ENCODE measurements around the gene GNA12. TPM values are rescaled to one million over a fixed set of nuclear protein-coding genes. Genes with fewer than 3 reads are reported as not detected.

GNA12 gene
- total and polyA plus RNA-seq, 9 of the 15 experiments (the other 6 are each of a cell fraction or from before 2014, with no cell fraction given): 0.65 to 32.7 (median 9.6) TPM

DNA sequence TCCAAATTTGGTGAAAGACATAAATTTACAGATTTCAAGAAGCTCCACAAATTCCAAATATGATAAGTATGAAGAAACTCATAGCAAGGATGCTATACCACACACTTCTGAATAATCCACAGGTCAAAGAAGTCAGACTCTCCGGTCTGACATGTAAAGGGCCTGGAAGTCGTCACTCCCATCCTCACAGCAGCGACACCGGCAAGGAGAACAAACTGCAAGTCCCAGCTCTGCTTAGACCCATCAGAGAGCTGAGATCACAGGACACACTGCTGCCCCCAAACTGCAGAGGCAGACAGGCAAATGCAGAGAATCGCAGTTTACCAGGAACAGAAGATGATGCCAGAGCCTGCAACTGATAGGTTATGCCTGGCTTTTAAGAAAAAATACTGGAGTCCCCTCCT is 94.1 kb downstream of the GNA12 start:
- H3K4me1 ChIP-seq (replicated peaks in 1 of 2; ENCODE audit: control insufficient read depth in 2 of 2, insufficient read depth in 2 of 2, low read length in 2 of 2): peaks cover 0 to 3% of the 10 kb centered on the region in 2 experiments; a peak in 2 of 5 replicates
- H3K36me3 ChIP-seq (ENCODE audit: control insufficient read depth, insufficient read depth, low read length): no peaks in the 10 kb centered on the region
- no peak for FAIRE-seq
- in situ Hi-C loops (cut with MboI): no loop called here
- no peak overlapping the region for H3K4me3 ChIP-seq
- BruUV-seq (replicated peaks): no TSS peak
- no peak overlapping the region for H3K9ac ChIP-seq (ENCODE audit: insufficient read depth in 1 of 2, low read depth in 2 of 2, low read length in 2 of 2)
- ChIA-PET POLR2A (interaction anchor here (1.2 kb wide), 1 partner anchor 9 kb away, joined by 3 read pairs; no protein-coding TSS in a partner anchor), CTCF (ENCODE audit: low intra/inter-chr PET ratio) (no interaction called here)
- H3K9me3 ChIP-seq (replicated peaks; ENCODE audit: control insufficient read depth, insufficient read depth, low read depth, low read length): no peaks in the 10 kb centered on the region
- no peak overlapping the region for H2AFZ ChIP-seq (ENCODE audit: low read depth, low read length)
- no peak overlapping the region for H3K4me2 ChIP-seq (ENCODE audit: insufficient read depth, low read length)
- H3K27ac ChIP-seq (ENCODE audit: extremely low read depth, low read depth, low read length): no peak overlapping the region
- DNase-seq (ENCODE audit: extremely low read depth in 1 of 4, low spot score in 3 of 4): peak in 1 of 4 experiments; percentile 26
- intact Hi-C loops (cut with micrococcal nuclease): loop anchor here (10.0 kb wide), 1 partner anchor 95 kb away; the partner anchor contains the start of gene GNA12
- WGBS (ENCODE audit: insufficient coverage, low coverage, missing lambda C conversion rate): 59% methylated on average over 5 of the region's 5 CpGs
- ATAC-seq: peak; percentile 78
- H3K27me3 ChIP-seq (ENCODE audit: control insufficient read depth in 2 of 2, insufficient read depth in 2 of 2, low read length in 2 of 2): no peaks in the 10 kb centered on the region
- no peaks in the 10 kb centered on the region for H3K9me1 ChIP-seq (ENCODE audit: control insufficient read depth, insufficient read depth, low read length)
- no peaks in the 10 kb centered on the region for H4K20me1 ChIP-seq (replicated peaks; ENCODE audit: control insufficient read depth, insufficient read depth, low read length)
- no peaks in the 10 kb centered on the region; the same call in 2 of the 3 replicates for H3K79me2 ChIP-seq (ENCODE audit: control insufficient read depth, insufficient read depth, low read length)
- TF ChIP-seq, protein P1, sequence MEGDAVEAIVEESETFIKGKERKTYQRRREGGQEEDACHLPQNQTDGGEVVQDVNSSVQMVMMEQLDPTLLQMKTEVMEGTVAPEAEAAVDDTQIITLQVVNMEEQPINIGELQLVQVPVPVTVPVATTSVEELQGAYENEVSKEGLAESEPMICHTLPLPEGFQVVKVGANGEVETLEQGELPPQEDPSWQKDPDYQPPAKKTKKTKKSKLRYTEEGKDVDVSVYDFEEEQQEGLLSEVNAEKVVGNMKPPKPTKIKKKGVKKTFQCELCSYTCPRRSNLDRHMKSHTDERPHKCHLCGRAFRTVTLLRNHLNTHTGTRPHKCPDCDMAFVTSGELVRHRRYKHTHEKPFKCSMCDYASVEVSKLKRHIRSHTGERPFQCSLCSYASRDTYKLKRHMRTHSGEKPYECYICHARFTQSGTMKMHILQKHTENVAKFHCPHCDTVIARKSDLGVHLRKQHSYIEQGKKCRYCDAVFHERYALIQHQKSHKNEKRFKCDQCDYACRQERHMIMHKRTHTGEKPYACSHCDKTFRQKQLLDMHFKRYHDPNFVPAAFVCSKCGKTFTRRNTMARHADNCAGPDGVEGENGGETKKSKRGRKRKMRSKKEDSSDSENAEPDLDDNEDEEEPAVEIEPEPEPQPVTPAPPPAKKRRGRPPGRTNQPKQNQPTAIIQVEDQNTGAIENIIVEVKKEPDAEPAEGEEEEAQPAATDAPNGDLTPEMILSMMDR (IDR thresholded peaks at IDR 0.05 in 2 of 3, conservative IDR thresholded peaks at IDR 0.05 in 1 of 3; ENCODE audit: insufficient read depth in 2 of 3, low read depth in 1 of 3, low read length in 3 of 3): peak in 1 of 3 experiments; percentile 10; a peak in 1 of 6 replicates
- TF ChIP-seq CEBPG (CRISPR knock-in tag; IDR thresholded peaks at IDR 0.05) (peak; percentile 68), CEBPG (tag; conservative IDR thresholded peaks at IDR 0.05 in 1 of 2, IDR thresholded peaks at IDR 0.05 in 1 of 2) (peak in 1 of 2 experiments; percentile 65; a peak in 2 of 4 replicates), TRIM24 (IDR thresholded peaks at IDR 0.05) (peak in 1 of 2 experiments; percentile 47; a peak in 1 of 4 replicates), ADNP (tag; IDR thresholded peaks at IDR 0.05) (no peak), EP300 (IDR thresholded peaks at IDR 0.05; ENCODE audit: low read length) (peak; percentile 9; the same call in 1 of the 2 replicates), ZSCAN29 (IDR thresholded peaks at IDR 0.05) (no peak), RCOR1 (IDR thresholded peaks at IDR 0.05; ENCODE audit: borderline replicate concordance in 1 of 2, low read depth in 2 of 2, low read length in 2 of 2) (peak in 1 of 2 experiments; percentile 23; a peak in 1 of 4 replicates), RAD21 (CRISPR knock-in tag; conservative IDR thresholded peaks at IDR 0.05 in 1 of 2, IDR thresholded peaks at IDR 0.05 in 1 of 2) (peak in 1 of 2 experiments; percentile 8; a peak in 1 of 4 replicates), JUND (IDR thresholded peaks at IDR 0.05; ENCODE audit: borderline replicate concordance, low read depth, low read length) (0 out of 2 replicates have a peak, but pooled peaks have one; percentile 41), JUND (tag; IDR thresholded peaks at IDR 0.05; ENCODE audit: borderline replicate concordance, low read depth, low read length) (no peak), ZNF143 (CRISPR knock-in tag; IDR thresholded peaks at IDR 0.05) (no peak), HNRNPH1 (optimal IDR thresholded peaks at IDR 0.05; ENCODE audit: low read depth, low read length) (no peak)
- TF ChIP-seq, protein P2, sequence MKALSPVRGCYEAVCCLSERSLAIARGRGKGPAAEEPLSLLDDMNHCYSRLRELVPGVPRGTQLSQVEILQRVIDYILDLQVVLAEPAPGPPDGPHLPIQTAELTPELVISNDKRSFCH (CRISPR knock-in tag; IDR thresholded peaks at IDR 0.05): no peak
- TF ChIP-seq, protein P2 (tag; IDR thresholded peaks at IDR 0.05): no peak
- TF ChIP-seq, protein P3, sequence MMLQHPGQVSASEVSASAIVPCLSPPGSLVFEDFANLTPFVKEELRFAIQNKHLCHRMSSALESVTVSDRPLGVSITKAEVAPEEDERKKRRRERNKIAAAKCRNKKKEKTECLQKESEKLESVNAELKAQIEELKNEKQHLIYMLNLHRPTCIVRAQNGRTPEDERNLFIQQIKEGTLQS (IDR thresholded peaks at IDR 0.05): peak; percentile 57; the same call in 1 of the 2 replicates
- TF ChIP-seq, protein P3 (CRISPR knock-in tag; conservative IDR thresholded peaks at IDR 0.05): no peak

Measured in K562 (cell line).